ENCODE data around the gene INSIG1. TPM values are rescaled to one million over a fixed set of nuclear protein-coding genes. Genes with fewer than 3 reads are reported as not detected.
A peak's percentile ranks its signal among the peaks of the same experiment; 100 is the strongest.

Gene INSIG1
- total RNA-seq, 1 experiment from 2014 or later: 298 TPM

DNA sequence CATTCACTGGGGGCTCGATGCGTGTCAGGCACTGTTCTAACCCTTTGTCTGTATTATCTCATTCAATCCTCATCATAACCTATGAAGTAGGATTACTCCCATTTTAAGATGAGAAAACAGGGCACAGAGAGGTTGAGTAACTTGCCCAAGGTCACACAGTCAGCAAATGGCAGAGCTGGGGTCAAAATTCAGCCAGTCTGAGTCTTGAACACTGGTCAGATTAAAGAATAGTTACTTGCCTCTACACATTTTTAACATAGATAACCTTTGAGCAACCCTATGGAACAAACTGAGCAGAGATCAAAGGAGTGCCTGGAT lies 27.2 kb downstream of the INSIG1 start:
- no peak for DNase-seq (ENCODE audit: low spot score)

DNA sequence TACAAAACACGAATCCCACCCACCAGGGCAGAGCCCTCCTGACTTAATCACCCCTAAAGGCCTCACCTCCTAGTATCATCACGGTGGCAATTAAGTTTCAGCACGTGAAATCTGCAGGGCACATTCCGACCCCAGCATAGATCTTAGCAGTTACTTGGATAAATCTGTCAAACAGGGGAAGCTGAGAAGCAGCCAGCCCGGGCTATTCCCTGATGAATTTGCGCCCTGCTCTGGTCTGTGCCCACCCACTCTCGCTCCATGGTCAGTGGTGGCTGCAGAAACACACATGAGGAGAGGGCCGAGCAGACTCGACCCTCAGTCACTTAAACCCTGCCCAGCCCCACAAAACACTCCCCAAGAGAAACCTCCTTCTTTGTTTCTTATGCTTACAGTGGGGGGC lies 28.7 kb downstream of the INSIG1 start:
- DNase-seq (ENCODE audit: low spot score): no peak

DNA sequence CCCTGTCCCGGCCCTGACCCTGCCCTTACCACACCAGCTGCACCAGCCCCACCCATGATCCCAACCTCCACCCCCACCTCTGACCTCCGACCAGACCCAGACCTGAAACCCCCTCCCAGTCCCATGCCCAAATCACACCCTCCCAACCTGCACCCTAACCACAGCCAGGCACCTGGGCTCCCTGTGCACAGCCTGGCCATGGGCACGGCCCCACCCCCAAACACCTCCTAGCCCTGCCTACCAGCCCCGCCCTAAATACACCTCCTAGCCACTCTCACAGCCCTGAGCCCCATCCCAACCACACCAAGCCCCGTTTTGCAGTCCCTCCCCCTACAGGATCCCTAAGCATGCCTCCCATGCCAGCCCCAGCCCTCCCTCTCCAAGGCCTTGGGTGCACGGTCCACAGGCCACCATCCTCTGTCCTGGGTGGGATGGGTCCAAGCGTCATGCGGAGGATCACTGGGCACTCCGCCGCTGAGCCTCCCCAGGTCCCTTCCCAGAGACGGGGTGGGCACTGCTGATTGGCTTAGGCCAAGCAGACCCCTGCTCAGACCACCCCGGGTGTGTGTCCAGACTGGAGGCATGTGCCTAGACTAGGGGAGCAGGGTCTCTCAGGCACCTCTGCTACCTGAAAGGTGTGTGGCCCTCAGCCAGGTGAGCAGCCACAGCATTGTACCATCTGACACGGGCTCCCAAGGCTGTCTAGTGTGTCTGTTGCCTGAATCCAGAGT lies 30.1 kb downstream of the INSIG1 start:
- no peak for DNase-seq (ENCODE audit: low spot score)

DNA sequence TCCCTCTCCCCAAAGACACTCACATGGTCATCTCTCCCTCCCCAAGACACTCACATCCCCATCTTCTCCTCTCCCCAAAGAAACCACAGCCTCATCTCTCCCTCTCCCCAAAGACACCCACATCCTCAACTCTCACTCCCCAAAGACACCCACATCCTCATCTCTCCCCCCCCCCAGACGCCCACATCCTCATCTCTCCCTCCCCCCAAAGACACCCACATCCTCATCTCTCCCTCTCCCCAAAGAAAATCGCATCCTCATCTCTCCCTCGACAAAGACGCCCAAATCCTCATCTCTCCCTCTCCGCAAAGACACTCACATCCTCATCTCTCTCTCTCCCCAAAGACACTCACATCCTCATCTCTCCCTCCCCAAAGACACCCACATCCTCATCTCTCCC lies 31.5 kb downstream of the INSIG1 start:
- no peak for DNase-seq (ENCODE audit: low spot score)

DNA sequence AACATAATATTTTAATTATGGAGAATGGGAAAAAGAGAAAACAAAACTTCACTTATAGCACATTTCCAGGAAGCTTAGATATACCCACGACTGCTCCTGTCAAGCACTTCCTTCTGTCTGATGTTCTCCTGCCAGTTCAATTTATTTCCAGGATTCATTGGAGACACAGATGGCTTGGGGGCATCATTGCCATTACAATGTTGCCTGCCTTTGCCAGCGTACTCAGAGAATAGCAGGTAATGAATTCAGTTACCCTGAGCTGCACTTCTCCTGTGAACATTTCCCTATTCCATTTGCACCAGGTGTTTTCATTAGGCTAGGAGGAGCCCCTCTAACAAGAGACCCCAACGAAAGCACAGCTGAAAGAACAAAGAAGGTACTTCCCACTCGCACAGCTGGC lies 33.7 kb downstream of the INSIG1 start:
- DNase-seq (ENCODE audit: low spot score): no peak

DNA sequence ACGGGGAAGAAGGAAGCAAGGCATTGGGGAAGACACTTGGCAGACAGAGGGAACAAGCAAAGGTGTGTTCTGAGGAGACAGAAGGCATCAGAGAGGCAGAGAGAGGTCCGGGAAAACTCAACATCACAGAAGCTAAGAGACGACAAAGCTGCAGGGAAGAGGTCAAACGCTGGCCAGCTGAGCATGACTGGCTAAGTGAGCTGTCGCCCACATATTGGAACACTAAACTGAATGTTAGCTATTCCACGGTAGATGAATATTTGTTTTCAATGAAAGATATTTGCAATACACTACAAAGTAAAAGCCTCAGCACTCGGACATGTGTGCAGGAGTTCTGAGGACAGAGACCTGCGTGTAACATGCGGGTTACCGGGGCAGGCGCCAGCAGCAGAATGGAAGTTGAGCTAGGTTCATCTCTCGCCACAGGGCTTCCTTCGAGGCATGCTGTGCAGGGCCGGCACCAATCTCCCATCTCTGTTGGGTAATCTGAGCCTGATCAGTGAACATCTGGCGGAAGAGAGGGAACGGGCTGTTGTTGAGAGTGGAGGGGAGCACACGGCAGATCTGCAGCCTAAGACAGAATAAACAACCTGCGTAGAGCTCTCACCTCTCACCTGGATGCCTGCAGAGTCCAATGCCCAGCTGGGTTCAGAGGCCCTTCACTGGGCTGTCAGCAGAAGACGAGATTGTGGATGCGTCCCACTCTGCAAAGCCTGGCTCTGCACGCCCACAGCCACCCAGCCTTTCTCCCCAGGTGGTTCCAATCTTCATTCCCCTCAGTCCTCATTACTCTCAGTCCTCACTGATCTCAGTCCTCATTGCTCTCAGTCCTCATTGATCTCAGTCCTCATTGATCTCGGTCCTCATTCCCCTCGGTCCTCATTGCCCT lies 35.9 kb downstream of the INSIG1 start:
- DNase-seq (ENCODE audit: low spot score): no peak

DNA sequence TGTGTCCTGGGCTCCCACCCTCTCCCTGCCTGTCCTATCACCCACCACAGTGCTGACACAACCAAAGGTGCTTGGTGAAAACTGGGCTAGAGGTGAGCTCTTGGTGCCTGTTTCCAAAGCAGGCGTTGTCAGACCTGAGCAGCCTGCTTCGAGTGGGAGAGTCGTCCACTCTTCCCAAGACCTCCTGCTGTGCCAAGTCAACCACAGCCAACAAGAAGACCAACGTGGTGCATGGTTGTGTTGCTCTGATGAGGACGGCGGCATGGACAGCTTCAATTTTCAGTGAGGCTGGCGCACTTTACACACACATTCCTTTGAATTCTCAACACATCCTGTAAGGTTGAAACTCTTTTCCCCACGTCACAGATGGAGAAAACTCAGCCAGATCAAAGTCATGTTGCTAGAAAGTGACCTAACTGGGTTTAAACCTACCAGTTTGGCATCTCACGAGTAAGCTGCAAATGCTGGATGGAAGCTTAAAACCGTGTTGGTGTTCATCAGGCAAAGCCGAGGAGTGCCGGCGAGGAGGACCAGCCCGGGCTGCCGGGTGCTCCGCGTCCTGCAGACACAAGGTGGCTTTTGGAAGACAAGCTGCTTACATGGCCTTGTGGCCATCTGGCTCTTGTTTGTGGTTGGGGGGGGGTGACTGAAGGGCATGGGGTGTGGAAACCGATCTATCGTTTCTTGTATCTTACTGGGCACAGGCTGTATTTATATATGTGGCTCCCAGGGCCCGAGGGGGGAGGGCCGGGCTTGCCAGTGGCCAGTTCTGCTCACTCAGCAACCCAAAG lies 39.3 kb downstream of the INSIG1 start:
- no peak for DNase-seq (ENCODE audit: low spot score)

DNA sequence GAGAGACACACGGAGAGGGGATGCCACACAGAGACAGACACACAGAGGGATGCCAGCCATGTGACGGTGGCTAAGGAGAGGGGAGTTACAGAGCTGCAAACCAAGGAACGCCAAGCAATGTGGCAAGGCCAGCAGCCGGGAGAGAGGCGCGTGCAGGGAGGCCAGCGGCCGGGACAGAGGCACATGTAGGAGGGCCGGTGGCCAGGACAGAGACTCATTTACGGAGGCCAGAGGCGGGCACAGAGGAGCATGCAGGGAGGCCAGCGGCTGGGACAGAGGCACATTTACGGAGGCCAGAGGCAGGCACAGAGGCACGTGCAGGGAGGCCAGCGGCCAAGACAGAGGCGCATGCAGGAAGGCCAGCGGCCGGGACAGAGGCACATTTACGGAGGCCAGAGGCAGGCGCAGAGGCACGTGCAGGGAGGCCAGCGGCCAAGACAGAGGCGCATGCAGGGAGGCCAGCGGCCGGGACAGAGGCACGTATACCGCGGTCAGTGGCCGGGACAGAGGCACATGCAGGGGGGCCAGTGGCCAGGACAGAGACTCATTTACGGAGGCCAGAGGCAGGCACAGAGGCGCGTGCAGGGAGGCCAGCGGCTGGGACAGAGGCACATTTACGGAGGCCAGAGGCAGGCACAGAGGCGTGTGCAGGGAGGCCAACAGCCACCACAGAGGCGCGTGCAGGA lies 40.4 kb downstream of the INSIG1 start:
- DNase-seq (ENCODE audit: low spot score): no peak

DNA sequence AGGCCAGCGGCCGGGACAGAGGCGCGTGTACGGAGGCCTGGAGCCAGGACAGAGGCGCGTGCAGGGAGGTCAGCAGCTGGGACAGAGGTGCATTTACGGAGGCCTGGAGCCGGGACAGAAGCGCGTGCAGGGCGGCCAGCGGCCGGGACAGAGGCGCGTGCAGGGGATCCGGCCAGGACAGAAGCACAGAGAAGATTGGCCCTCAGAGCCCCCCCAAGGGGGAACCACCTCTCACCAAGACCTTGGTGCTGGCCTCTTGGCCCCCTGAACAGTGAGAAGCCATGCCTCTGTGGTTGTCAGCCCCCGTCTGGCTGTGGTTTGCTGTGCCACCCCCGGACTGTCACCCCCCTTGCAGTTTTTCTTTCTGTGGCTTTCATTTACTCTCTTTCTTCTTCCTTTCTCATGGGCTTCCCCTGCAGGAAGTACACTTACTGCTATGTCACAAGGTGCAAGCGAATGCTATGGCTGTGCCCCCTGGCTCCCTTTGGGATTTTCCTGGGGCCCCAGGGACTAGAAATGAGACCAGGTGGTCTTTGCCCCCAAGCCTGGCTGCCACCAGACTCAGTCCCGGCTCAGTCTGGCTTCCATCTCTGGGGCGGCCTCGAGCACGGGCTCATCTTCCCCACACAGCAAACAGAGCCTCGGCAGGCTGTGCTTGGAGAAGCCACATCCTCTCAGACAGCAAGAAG lies 41.1 kb downstream of the INSIG1 start:
- no peak for DNase-seq (ENCODE audit: low spot score)

DNA sequence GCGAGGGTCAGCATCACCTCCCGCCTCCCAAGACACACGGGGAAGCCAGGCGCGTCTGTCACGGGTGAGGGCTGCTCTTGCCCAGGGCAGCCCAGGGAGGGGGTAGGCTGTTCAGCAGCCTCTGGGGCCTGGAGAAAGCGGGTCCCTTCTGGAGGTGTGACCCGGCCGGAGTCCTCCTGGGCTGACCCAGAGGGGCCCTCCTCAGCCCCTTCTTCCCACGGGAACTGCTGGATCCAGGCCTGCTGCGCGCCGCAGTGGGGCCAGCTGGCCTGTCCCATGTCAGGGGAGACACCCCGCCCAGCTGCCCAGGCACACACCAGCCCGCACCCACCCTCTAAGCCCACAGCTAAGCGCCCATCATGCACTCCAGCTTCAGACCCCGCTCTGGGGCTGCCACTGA lies 41.8 kb downstream of the INSIG1 start:
- DNase-seq (ENCODE audit: low spot score): no peak

DNA sequence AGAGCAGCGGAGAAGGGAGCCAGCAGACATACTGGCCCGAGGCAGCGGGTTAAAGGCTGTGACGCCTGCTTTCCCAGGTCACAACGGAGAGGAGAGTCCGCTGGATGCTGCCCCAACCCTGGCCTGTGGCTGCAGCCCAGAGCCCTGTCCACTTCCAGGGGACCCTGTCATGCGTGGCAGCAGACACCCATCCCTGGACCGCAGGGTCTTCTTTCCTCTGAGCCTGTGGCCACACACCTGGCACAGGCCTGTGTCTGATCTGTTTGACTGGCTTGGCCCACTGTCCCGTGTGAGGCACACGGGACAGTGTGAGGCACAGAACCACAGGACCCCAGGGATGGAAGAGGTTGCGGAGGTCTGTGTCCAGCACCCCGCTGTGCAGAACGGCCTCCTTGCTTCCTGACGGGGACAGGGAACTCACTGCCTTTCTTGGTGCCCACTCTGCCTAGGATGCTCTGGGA lies 42.4 kb downstream of the INSIG1 start:
- no peak for DNase-seq (ENCODE audit: low spot score)

DNA sequence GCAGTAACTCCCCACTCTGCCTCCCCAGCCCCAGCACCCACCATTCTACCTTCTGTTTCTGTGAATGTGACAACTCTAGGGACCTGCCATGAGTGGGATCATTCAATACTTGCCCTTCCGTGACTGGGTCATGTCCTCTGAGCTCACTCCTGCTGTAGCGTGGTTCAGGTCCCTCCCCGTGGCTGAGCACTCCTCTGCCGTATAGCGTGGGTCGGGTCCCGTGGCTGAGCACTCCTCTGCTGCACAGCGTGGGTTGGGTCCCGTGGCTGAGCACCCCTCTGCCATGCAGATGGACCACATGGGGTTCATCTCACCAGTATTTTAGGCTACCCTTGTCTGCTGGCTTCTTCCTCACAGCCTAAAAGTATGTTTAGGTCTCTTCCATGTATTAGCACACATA lies 43.0 kb downstream of the INSIG1 start:
- DNase-seq (ENCODE audit: low spot score): no peak

DNA sequence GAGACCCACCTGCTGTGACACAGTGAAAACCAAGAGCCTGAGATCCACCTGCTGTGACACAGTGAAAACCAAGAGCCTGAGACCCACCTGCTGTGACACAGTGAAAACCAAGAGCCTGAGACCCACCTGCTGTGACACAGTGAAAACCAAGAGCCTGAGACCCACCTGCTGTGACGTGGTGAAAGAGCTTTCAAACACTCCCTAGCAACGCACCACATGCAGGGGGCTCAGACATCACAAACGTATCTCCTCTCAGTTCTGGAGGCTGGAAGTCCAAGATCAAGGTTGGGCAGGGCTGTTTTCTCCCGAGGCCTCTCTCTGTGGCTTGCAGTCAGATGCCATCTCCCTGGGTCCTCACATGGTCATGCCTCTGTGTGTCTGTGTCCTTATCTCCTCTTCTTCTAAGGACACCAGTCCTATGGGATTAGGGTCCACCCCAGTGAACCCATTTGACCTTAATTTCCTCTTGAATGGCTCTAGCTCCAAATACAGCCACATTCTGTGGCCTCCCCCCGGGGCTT lies 43.8 kb downstream of the INSIG1 start:
- DNase-seq (ENCODE audit: low spot score): no peak

DNA sequence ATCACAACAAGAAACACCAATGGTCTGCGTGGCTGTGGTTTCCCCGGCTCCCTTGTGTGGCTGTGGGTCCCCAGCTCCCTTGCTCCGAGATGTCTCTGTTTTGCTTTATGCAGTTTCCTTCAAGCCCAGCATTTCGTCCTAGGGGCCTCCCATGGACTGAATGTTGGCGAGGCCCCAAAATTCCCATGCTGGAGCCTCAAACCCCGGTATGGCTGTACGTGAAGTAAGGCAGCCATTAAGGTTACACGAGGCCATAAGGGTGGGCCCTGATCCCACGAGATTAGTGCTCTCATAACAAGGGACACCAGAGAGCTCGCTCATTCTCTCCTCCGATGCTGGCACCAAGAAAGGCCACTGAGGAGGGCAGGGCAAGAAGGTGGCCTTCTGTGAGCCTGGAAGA lies 44.6 kb downstream of the INSIG1 start:
- no peak for DNase-seq (ENCODE audit: low spot score)

DNA sequence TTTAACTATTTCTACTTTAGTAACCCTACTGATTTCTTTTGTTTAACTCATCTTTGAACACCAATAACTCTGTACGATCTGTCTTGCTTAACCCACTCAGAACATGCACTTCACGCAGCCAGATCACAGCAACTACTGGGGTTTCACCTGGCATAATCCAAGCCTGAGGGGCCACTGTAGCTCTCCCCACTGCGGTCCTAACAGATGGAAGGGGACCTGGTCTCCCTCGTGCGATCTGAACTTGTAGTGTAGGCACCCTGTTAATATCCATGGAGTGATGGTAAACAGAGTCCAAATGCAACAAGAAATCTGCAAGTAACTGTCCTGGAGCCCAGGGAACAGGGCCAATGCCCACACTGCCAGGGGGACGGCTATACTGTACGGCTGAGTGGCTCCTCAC lies 45.5 kb downstream of the INSIG1 start:
- DNase-seq (ENCODE audit: low spot score): no peak

DNA sequence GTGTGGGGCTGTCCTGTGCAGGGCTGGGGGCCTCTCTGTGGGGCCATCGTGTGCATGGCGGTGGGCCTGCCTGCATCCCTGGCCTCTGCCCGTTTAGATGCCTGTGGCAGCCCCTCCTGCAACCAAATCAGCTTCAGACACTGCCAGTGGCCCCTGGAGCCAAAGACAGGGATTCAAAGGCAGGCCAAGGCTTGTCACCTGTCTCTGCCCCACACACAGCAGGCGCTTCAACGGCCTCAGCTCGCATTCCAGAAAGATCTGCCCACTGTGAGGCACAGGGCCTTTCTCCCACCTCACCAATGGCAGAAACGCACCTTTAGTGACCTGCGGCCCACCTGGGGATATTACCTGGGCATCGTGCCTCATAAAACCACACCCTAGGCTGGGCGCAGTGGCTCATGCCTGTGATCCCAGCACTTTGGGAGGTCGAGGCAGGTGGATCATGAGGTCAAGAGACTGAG lies 46.0 kb downstream of the INSIG1 start:
- DNase-seq (ENCODE audit: low spot score): no peak

DNA sequence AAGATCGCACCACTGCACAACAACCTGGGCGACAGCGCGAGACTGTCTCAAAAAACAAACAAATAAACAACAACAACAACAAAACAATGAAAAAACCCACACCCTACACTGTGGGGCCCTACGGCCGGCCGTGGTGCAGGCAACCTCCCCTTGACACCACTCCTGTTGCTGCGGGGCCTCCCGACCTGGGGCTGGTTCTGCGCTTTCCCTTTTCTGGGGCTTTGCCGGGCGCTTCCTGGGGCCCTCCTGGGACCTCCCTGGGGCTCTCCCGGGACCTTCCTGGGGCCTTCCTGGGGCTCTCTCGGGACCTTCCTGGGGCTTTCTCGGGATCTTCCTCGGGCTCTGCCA lies 46.6 kb downstream of the INSIG1 start:
- DNase-seq (ENCODE audit: low spot score): no peak

DNA sequence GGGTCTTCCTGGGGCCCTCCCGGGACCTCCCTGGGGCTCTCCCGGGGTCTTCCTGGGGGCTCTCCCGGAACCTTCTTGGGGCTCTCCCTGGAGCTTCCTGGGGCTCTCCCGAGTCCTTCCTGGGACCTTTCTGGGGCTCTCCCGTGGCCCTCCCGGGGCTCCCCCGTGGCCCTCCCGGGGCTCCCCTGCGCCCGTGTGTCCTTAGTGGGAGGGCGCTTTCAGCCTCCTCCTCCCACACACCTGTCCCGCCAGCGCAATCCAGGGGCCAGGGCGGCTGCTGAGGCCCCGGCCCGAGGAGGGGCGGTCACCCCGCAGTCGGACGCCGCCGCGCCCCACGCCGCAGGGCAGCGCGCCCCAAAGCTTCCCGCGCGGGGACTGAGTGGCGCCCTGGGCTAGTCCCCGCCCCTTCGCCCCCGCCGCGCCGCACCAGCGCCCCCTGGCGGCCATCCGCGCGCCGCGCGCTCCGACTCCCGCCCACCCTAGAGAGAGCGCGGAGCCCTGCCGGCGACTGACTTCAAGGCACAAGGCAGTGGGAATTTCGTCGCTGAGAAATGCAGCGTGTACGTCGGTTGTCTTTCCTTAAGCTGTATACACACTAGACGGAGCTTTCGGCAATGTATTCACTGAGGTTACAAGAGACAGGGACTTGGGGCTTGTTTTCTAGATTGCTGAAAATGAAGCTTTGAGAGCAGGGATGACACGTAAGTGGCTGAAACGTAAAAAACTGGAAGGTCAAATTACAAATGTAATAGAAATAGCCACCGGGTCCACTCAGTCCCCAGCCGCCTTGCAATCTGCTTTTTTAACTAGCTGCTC lies 47.1 kb downstream of the INSIG1 start:
- DNase-seq (ENCODE audit: low spot score): peak; percentile 87

DNA sequence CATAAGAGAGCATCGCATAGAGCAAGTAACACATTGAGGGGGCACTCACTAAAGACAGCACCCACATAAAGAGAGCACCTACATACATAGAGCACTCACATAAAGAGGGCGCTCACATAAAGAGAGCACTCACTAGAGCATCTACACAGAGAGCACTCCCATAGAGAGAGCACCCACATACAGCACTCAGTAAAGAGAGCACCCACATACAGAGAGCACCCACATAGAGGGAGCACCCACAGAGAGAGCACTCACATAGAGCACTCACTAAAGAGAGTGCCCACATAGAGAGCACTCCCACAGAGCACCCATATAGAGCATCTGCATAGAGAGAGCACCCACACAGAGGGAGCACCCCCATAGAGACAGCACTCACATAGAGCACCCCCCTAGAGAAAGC lies 47.8 kb downstream of the INSIG1 start:
- no peak for DNase-seq (ENCODE audit: low spot score)

DNA sequence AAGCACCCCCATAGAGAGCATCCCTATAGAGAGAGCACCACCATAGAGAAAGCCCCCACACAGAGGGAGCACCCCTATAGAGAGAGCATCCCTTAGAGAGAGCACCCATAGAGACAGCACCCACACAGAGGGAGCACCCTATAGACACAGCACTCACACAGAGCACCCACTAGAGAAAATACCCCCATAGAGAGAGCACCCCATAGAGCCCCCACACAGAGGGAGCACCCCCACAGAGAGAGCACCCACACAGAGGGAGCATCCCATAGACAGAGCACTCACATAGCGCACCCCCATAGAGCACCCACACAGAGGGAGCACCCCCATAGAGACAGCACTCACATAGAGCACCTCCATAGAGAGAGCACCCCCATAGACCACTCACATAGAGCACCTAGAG lies 48.6 kb downstream of the INSIG1 start:
- DNase-seq (ENCODE audit: low spot score): no peak

Measured in HT-29 (cell line).